K562 (cell line): ENCODE results near the gene PPHLN1. TPM values are rescaled to one million over a fixed set of nuclear protein-coding genes. Genes with fewer than 3 reads are reported as not detected.

Experiments
- DMBX1 ChIP-seq: fragments of 250-450 bp; sonication (Bioruptor Pico); IDR thresholded peaks from 2 replicates; pipeline ENCODE4 v1.8.0; 2022; ENCODE audit warnings: inconsistent platforms, mild to moderate bottlenecking, moderate library complexity, borderline replicate concordance
- IRF1 ChIP-seq: sonication (generic); formaldehyde crosslinking; IDR thresholded peaks from 2 replicates; pipeline ENCODE4 v1.8.0; 2022; ENCODE audit warnings: missing genetic modification reagents, mild to moderate bottlenecking, borderline replicate concordance
- RREB1 ChIP-seq: fragments of 250-450 bp; sonication (Bioruptor Pico); IDR thresholded peaks from 2 replicates; pipeline ENCODE4 v1.4.0; 2020
- SETDB1 ChIP-seq: IDR thresholded peaks from one replicate; pipeline ENCODE4 v1.6.1; 2012; ENCODE audit warnings: low read length, control low read depth, inconsistent platforms
- SIN3B ChIP-seq: fragments of 450-650 bp; IDR thresholded peaks from 2 replicates; pipeline ENCODE4 v1.6.1; 2017; ENCODE audit warnings: low read depth, mild to moderate bottlenecking, moderate library complexity
- SUPT5H ChIP-seq: fragments of 450-650 bp; IDR thresholded peaks from 2 replicates; pipeline ENCODE4 v1.6.1; 2016
- YY1 ChIP-seq, 3 experiments: IDR thresholded peaks; 2 replicates each; pipeline ENCODE4 v1.6.1; 2011; ENCODE audit warnings: low read length in 2 of 3, mild to moderate bottlenecking in 2 of 3, moderate library complexity in 2 of 3, borderline replicate concordance in 1 of 3, control low read depth in 1 of 3, low read depth in 1 of 3; ENCODE audit not compliant: insufficient read depth in 3 of 3, insufficient replicate concordance in 2 of 3, control insufficient read depth in 1 of 3, insufficient read length in 1 of 3; ENCODE audit errors: extremely low read depth in 1 of 3
- ZBED1 ChIP-seq: IDR thresholded peaks from 2 replicates; pipeline ENCODE4 v1.6.1; 2014
- ZBTB1 ChIP-seq: sonication (generic); formaldehyde crosslinking; IDR thresholded peaks from 2 replicates; pipeline ENCODE4 v1.8.1; 2023; ENCODE audit warnings: missing genetic modification reagents, low read depth, mild to moderate bottlenecking, borderline replicate concordance
- ZBTB12 ChIP-seq: fragments of 250-450 bp; sonication (Bioruptor Pico); IDR thresholded peaks from 2 replicates; pipeline ENCODE4 v1.4.0; 2020
- ZC3H4 ChIP-seq: sonication (generic); formaldehyde crosslinking; IDR thresholded peaks from 2 replicates; pipeline ENCODE4 v1.9.0; 2021; ENCODE audit warnings: missing genetic modification reagents, borderline replicate concordance
- ZHX1 ChIP-seq: fragments of 150-350 bp; conservative IDR thresholded peaks from 2 replicates; pipeline ENCODE4 v1.6.1; 2014; ENCODE audit warnings: low read length
- ZNF740 ChIP-seq, 3 experiments: fragments of 200-800 bp in 1 of 3; sonication (Bioruptor generic) in 1 of 3; sonication (generic) in 1 of 3; formaldehyde crosslinking in 1 of 3; IDR thresholded peaks; 2 replicates each; pipeline versions ENCODE4 v1.6.1 to v1.8.0; 2016 to 2022; ENCODE audit warnings: mild to moderate bottlenecking in 2 of 3, missing compliant biosample characterization in 2 of 3, missing genetic modification characterization in 2 of 3, missing genetic modification reagents in 1 of 3
- polyA plus RNA-seq, 8 experiments: library from polyadenylated mRNA; depleted of rRNA in 4 of 8; stranded (reverse) in 5 of 8; unstranded in 3 of 8; fragments of >200 nt; fragmentation: Nextera tagmentation in 2 of 8; fragmentation: Illumina TruSeq in 1 of 8; extraction: Ambion mirVana in 2 of 8; extraction: Trizol in 1 of 8; gene quantifications; 2 replicates each; pipeline versions ENCODE4 v1.2.1 to v1.2.3, GENCODE V29; 2011 to 2014; ENCODE audit warnings: inconsistent platforms in 1 of 8, missing spikeins in 1 of 8
- total RNA-seq, 7 experiments: library from RNA; depleted of rRNA in 6 of 7; stranded (reverse); fragments of >200 nt in 6 of 7; fragmentation: Illumina TruSeq in 2 of 7; extraction: Trizol in 2 of 7; gene quantifications; 2 replicates each; pipeline versions ENCODE4 v1.2.1 to v1.2.3, GENCODE V29; 2011 to 2021; ENCODE audit warnings: low replicate concordance in 1 of 7

Gene PPHLN1
- total and polyA plus RNA-seq, 9 of the 15 experiments (the other 6 are each of a cell fraction or from before 2014, with no cell fraction given), result 66.3 to 112 (median 93.6) TPM

GRCh38 chr12:42482748-42483520, 157.0 kb downstream of the PPHLN1 start (continued):
- TF ChIP-seq ZNF740 (CRISPR knock-in tag; IDR thresholded peaks at IDR 0.05), result no peak
- no peak for TF ChIP-seq ZNF740 (tag; IDR thresholded peaks at IDR 0.05)
- TF ChIP-seq ZHX1, result no peak
- TF ChIP-seq ZC3H4 (CRISPR knock-in tag), result 0 out of 2 replicates have a peak, but pooled peaks have one; percentile 7
- peak in 1 of 3 experiments; percentile 64 for TF ChIP-seq YY1 (IDR thresholded peaks at IDR 0.05; ENCODE audit: borderline replicate concordance in 1 of 3, control insufficient read depth in 1 of 3, extremely low read depth in 1 of 3, insufficient read depth in 3 of 3, insufficient read length in 1 of 3, insufficient replicate concordance in 2 of 3, low read depth in 1 of 3, low read length in 2 of 3)
- no peak for TF ChIP-seq RREB1
- no peak for TF ChIP-seq ZBTB12 (CRISPR knock-in tag)
- TF ChIP-seq IRF1, result no peak
- TF ChIP-seq DMBX1 (CRISPR knock-in tag), result no peak
- no peak for TF ChIP-seq ZBTB1 (CRISPR knock-in tag)
- TF ChIP-seq SIN3B, result no peak
- no peak for TF ChIP-seq ZBED1
- no peak for TF ChIP-seq SUPT5H
- TF ChIP-seq SETDB1, result no peak
